GM12875 (cell line): Measurements from ENCODE around the gene GBE1.

Source experiments
- H3K4me3 ChIP-seq: one replicate; pipeline ENCODE4 v1.5.1; 2011; ENCODE audit warnings: low read depth, low read length, control low read depth
- CTCF ChIP-seq: IDR thresholded peaks from 2 replicates; pipeline ENCODE4 v1.5.1; 2011; ENCODE audit warnings: low read depth, mild to moderate bottlenecking, control low read depth, inconsistent platforms, low read length, moderate library complexity, borderline replicate concordance; ENCODE audit not compliant: insufficient read depth

The GBE1 gene

DNA sequence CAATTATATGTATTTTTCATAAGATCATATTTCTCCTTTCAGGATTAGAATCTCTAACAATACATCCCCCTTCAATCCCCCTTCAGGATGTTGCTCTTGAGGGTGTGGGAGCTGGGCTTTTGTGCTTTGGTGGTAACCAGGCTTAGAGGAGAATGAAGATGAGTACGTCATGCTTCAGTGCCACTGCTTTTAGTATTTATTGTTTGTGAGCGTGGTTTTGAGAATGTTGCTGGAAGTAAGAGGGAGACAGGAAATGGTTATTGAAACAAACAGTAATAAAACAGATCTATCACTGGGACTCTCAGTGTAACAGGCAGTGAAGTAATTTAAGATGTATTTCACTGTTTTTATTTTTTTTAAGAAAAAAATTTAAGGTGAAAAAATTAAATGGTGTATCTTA, 35.3 kb downstream of the GBE1 start:
- no peak overlapping the region for H3K4me3 ChIP-seq
- no peak for TF ChIP-seq CTCF

DNA sequence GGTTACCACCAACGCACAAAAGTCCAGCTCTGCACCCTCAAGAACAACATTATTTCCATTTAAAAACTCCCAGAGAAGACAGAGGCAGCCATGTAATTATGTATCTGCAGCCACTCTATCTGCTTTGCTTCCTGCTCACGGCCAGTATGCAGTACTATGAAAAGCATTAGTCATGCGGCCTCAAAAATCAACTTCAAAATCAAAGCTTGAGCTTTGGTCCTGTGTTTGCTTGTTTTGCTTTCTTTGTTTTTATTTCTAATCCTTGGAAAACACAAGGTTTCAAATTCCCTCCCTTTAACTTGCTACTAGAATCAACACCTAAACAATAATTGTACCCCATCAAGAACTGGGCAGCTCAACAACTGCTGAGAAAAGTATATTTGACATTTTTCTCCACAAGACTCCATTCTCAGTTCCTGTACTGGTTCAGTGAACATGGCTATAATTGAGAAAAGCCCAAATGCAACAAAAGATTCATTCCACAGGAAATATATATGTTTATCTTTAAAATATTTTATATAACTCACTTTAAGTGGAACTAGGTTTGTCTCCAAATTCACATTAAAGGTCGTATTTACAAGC, 37.6 kb downstream of the GBE1 start:
- no peak overlapping the region for H3K4me3 ChIP-seq

DNA sequence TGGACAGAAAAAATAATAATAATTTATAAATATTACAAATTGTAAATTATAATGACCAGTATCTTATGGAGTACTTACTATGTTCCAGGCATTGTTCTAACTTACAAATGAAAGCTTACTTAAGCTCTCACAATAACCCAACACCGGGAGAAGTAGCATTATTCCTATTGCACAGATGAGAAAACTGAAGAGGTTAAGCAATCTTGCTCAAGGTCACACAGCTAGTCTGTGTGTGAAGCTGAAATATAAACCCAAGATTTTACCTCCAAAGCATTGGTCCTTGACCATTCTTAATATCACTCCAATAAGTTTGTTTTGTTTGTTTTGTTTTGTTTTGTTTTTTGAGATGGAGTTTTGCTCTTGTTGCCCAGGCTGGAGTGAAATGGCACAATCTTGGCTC, 43.1 kb downstream of the GBE1 start:
- TF ChIP-seq CTCF = no peak
- no peak overlapping the region for H3K4me3 ChIP-seq

More for the DNA sequence above, 37.6 kb downstream of the GBE1 start:
- TF ChIP-seq CTCF = no peak

DNA sequence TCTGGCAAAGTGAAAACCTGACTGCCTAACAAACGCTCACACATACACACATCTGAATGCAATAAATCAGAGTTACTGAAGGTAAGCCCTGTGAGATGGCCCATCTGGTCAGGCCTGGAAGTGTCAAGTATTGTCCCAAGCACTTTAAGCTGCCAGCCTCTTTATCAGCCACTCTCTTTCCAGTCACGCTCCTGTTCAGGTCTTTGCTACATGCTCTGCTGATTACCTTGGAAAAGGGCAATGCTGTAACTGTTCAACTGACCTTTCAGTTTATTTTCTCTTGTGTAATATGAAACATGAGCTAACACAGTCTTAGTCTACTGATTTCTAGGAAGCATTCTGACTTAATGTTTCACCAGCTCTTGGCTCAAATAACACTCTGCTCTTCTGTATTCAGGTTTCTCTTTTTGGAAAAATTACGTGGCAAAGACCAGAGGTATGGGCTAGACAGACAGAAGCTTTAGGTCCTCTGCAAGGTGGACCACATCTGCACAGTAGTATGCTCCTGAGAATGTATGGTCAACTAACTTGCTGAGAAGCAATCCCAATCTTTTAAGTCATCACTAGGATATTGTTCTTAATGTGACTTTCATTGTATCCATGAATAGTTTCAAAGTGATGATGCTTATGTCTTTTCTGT, 44.5 kb downstream of the GBE1 start:
- TF ChIP-seq CTCF = no peak
- no peak overlapping the region for H3K4me3 ChIP-seq

GRCh38 chr3:81713031-81713430, 48.4 kb downstream of the GBE1 start:
- no peak overlapping the region for H3K4me3 ChIP-seq
- TF ChIP-seq CTCF = no peak

GRCh38 chr3:81709606-81710005, 51.8 kb downstream of the GBE1 start:
- no peak overlapping the region for H3K4me3 ChIP-seq
- no peak for TF ChIP-seq CTCF

- no peak for TF ChIP-seq CTCF
- H3K4me3 ChIP-seq = no peak overlapping the region
Measured at GRCh38 chr3:81707996-81708395, 53.4 kb downstream of the GBE1 start.
